Measurements from ENCODE around the gene SLC2A1.

GRCh38 chr1:42965378-42965777, 6.7 kb upstream of the SLC2A1 start:
- no peak for TF ChIP-seq CTCF (CRISPR knock-in tag; IDR thresholded peaks at IDR 0.05)
- TF ChIP-seq ZNF274 (CRISPR knock-in tag; IDR thresholded peaks at IDR 0.05), result no peak
- no peak for TF ChIP-seq POLR2A (IDR thresholded peaks at IDR 0.05; ENCODE audit: insufficient read depth in 1 of 2, low read depth in 2 of 2, low read length in 2 of 2)
- no peak for TF ChIP-seq POLR2AphosphoS5 (IDR thresholded peaks at IDR 0.05; ENCODE audit: low read depth, low read length)
- TF ChIP-seq RAD21 (CRISPR knock-in tag; IDR thresholded peaks at IDR 0.05), result no peak
- TF ChIP-seq SMC3 (IDR thresholded peaks at IDR 0.05; ENCODE audit: low read length), result no peak
- TF ChIP-seq ZNF280D (CRISPR knock-in tag; IDR thresholded peaks at IDR 0.05), result no peak
- TF ChIP-seq ZNF724P (CRISPR knock-in tag; IDR thresholded peaks at IDR 0.05; ENCODE audit: borderline replicate concordance), result no peak
- TF ChIP-seq HMGA1 (CRISPR knock-in tag; conservative IDR thresholded peaks at IDR 0.05), result no peak
- TF ChIP-seq BCL6 (CRISPR knock-in tag; IDR thresholded peaks at IDR 0.05), result no peak
- TF ChIP-seq HMGXB4 (CRISPR knock-in tag; IDR thresholded peaks at IDR 0.05; ENCODE audit: borderline replicate concordance in 1 of 2, low read depth in 1 of 2), result no peak
